Uterus (tissue), 2 donors: ENCODE data around the gene CIPC.

Experiments used
- POLR2A ChIP-seq, 2 donors: fragments of 450-650 bp; IDR thresholded peaks; one replicate each; pipeline ENCODE4 v1.6.1; 2016; ENCODE audit warnings: antibody characterized with exemption in 2 of 2, mild to moderate bottlenecking in 1 of 2, moderate library complexity in 1 of 2
- TF ChIP-seq, protein P1 (sequence below), 4 experiments: fragments of 200-600 bp in 2 of 4; fragments of 450-650 bp in 2 of 4; sonication (generic) in 2 of 4; IDR thresholded peaks; one replicate each; pipeline ENCODE4 v1.5.1; 2016 to 2019; ENCODE audit warnings: antibody characterized with exemption in 4 of 4, mild to moderate bottlenecking in 2 of 4, moderate library complexity in 1 of 4

DNA sequence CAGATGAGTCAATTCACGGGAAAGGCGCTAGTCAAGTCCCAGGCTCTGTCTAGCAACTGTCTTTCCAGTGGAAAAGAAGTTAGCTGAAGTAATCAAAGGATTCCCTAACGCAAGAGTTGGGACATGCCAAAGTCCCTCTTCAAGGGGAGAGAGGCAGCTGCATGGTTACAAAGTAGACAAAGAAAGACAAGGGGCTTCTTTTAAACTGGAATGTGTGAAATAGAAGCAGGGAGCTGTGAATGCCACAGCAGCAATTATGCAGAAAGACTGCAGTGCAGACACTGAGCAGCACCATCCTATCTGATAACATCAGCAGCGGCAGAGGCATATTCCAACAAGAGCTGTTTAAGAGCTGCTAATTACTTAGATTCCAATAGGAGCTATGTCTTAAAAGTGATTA lies 12.5 kb upstream of the CIPC start:
- TF ChIP-seq, protein P1, sequence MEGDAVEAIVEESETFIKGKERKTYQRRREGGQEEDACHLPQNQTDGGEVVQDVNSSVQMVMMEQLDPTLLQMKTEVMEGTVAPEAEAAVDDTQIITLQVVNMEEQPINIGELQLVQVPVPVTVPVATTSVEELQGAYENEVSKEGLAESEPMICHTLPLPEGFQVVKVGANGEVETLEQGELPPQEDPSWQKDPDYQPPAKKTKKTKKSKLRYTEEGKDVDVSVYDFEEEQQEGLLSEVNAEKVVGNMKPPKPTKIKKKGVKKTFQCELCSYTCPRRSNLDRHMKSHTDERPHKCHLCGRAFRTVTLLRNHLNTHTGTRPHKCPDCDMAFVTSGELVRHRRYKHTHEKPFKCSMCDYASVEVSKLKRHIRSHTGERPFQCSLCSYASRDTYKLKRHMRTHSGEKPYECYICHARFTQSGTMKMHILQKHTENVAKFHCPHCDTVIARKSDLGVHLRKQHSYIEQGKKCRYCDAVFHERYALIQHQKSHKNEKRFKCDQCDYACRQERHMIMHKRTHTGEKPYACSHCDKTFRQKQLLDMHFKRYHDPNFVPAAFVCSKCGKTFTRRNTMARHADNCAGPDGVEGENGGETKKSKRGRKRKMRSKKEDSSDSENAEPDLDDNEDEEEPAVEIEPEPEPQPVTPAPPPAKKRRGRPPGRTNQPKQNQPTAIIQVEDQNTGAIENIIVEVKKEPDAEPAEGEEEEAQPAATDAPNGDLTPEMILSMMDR (IDR thresholded peaks at IDR 0.05) = no peak
- TF ChIP-seq POLR2A (IDR thresholded peaks at IDR 0.05) = no peak
